ENCODE results near the gene NR2E1.

Gene NR2E1

DNA sequence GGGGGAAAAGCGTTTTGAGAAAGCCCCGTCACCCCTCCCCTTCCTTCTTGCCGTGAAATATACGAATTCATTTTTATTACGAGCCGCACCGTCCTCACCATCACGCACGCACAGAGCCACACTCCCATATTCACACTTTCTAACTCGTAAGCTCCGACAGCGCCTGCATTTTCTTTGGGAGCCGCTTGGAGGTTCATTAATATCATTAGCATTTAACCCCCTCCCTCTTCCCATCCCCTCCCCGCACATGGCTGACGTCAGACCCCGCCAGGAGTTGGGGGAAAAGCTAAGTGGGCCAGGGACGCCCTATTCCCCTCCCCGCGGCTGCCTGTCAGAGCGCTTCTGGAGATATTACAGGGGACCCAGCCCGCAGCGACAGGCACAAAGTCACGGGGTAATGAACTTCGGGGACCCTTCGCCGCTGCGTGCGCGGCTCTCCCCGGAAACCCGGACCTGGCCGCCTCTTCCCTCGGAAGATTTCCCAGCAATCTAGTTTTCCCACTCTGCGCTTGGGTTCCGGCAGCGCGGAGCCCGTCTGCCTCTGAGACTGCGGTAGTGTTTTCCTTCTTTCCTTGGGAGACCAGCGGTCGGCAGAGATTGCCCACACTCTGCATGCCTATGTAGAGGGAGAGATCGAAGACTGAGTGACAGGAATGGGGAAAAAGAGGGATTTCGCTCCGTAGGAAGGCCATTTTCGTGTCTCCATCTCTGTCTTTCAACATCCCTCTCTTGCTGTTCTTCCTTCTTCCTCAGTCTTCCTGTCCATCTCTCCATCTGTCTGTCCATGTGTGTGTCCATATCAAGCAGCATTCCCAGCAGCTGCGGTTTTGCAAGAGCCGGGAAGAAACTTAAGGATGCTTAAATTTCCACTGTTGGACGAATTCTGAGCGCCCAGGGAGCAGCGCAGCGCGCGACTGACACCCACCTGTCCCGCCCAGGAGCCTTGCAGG, at the start of gene NR2E1:
TSS of gene NR2E1 (plus strand) at position 309 of the 950 bp plus-strand sequence. CDS start 744 bp downstream, outside the sequence.
- in situ Hi-C loops (cut with HindIII; ENCODE audit: low pct_ligation_motif_present, low pct_unique_long_range_greater_than_20kb, low sequenced_read_pairs) = no loop called here
- DNase-seq = peak; percentile 21

- no peak for DNase-seq
- in situ Hi-C loops (cut with HindIII; ENCODE audit: low pct_ligation_motif_present, low pct_unique_long_range_greater_than_20kb, low sequenced_read_pairs) = no loop called here
These were observed 49.0 kb upstream of the NR2E1 start for GRCh38 chr6:108116546-108117426.

GRCh38 chr6:108117427-108118358, 48.1 kb upstream of the NR2E1 start:
- peak; percentile 52 for DNase-seq
- in situ Hi-C loops (cut with HindIII; ENCODE audit: low pct_ligation_motif_present, low pct_unique_long_range_greater_than_20kb, low sequenced_read_pairs) = no loop called here

GRCh38 chr6:108118359-108118724, 47.5 kb upstream of the NR2E1 start:
- no peak for DNase-seq
- in situ Hi-C loops (cut with HindIII; ENCODE audit: low pct_ligation_motif_present, low pct_unique_long_range_greater_than_20kb, low sequenced_read_pairs) = no loop called here

DNA sequence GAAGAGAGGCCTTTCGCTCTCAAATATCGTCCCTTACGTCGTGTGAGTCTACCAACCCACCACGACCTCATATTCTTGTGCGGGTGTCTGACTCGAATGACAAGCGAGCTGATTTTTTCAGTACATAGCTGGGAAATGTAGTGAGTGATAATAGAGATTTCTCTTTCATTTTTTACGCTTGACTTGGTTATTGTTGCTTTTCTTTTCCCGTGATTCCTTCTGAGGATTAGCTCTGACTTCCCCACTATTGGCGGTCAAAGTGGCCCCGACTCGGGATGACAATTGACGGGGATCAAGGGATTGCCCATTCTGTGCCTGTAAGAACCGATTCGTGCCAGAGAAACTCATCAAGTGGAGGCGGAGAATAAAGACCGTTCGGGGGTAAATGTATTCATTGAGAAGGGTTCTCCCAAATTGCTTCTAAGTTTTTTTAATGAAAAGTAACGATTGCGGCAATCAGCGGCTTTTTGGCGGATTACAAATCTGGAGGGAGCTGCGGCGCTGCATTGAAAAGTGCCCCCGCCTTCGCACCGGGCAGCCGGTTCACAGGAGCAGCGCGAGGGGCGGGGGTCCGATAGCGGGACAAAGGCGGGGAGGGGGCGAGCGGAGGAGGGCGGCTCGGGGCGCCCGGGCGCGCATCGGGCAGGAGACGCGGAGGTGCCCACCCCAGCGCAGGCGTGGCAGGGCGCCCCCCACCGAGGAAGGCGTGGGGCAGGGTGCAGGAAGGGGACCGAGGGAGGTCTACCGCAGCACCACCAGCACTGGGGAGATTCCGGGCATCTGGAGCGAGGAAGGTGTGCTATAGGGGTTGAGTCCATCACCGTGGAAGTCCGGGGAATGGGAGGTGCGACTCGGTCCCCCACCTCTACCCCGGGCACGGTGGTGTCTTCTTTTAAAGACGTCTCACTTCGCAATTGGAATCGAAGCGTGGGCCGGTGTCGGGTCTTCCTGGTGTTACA, 46.7 kb upstream of the NR2E1 start:
- DNase-seq = no peak
- in situ Hi-C loops (cut with HindIII; ENCODE audit: low pct_ligation_motif_present, low pct_unique_long_range_greater_than_20kb, low sequenced_read_pairs) = no loop called here

- in situ Hi-C loops (cut with HindIII; ENCODE audit: low pct_ligation_motif_present, low pct_unique_long_range_greater_than_20kb, low sequenced_read_pairs) = no loop called here
- DNase-seq = no peak
These were observed 46.1 kb upstream of the NR2E1 start for GRCh38 chr6:108119769-108120141.

DNA sequence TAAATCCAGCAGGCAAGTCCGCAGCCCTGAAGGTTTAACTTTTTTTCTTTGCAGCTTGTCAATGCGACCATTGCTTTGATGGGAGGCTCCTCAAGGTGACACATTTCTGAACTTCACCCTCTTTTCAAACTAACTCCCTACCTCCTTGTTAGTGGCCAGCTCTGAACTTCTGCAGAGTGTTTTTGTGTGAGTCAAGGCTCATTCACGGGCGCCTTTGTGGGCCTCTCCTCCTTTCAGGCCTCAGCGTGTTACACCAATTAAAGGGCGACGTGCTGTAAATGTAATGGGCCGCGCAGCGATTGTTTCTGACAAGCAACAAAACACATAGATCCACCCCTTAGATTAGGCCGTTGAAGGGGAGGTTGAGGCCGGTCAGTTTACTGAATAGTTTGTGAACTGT, 45.5 kb upstream of the NR2E1 start:
- in situ Hi-C loops (cut with HindIII; ENCODE audit: low pct_ligation_motif_present, low pct_unique_long_range_greater_than_20kb, low sequenced_read_pairs) = no loop called here
- DNase-seq = no peak

DNA sequence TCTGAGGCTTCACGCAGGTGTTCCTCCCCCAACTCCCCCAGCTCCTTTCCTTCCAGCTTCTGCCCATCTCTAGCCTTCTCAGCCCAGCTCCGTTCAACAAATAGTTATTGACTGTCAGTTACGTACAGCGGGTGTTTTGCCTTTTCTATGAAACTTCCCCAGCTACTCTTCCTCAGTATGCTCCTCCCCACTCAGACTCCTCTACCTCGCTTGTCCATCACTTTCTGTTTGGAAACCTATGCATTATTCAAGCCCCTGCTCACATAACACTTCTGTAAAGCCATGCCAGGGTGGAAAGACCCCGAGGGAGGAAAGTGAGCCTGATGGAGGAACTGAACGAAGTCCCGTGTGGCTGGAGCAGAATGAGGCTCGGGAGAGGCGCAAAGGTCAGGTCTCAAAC, 44.2 kb upstream of the NR2E1 start:
- in situ Hi-C loops (cut with HindIII; ENCODE audit: low pct_ligation_motif_present, low pct_unique_long_range_greater_than_20kb, low sequenced_read_pairs) = no loop called here
- DNase-seq = no peak

DNA sequence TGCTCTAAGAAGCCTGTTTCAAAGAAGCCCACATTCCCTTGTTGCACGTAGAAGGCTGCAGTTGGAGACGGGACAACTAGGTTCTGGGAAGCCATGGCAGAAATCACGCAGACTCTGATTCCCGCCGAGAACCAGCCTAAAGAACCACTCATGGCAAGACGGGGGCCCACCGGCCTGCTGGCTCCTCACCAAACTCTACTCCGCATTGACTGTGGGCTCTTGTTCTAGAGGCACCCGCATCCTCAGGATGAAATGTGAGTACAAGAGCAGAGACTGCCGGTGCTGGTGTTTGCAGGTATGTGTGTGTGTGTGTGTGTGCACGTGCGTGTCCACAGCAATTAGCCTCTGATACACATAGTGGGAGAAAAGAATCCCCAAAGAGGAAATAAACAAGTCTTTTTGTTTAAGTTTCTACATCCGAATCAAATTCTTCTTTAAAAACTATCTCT, 42.3 kb upstream of the NR2E1 start:
- DNase-seq = no peak
- in situ Hi-C loops (cut with HindIII; ENCODE audit: low pct_ligation_motif_present, low pct_unique_long_range_greater_than_20kb, low sequenced_read_pairs) = no loop called here

DNA sequence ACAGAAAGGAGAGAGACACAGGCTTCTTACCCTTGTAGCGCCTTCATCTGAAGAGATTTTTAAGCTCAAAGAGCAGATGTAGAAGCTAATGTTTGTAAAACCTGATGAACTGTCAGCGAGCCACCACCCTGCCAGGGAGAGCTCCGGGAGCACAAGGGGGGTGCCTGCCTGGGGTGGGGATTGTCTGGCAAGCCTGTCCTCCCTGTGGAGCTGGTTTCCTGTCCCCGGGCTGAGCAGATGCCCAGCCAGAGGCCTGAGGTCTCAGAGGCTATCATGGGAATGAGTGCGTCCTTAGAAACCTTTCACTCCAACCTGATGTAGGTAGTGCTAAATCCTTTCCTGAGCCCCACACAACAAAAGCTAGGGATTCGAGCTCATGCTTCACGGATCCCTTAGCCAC, 41.9 kb upstream of the NR2E1 start:
- DNase-seq = no peak

DNA sequence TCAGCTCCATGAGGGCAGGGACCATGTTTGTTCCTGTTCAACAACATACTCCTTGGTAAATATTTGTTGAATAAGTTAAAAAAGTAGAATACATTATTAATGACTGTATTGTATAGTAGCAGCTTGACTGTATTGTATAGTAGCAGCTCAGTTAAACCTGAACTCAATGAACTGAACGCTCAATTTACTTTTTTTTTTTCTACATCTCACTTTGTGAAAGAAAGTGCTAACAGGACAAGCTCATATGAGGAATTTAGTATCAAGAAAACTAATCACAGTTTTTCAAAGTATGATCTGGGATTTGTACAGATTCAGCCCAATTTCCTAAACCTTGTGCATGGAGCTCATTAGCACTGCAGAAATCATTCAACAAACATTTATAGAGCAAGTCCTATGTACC, 38.8 kb upstream of the NR2E1 start:
- DNase-seq = no peak
- in situ Hi-C loops (cut with HindIII; ENCODE audit: low pct_ligation_motif_present, low pct_unique_long_range_greater_than_20kb, low sequenced_read_pairs) = no loop called here

More for the DNA sequence above, 41.9 kb upstream of the NR2E1 start:
- in situ Hi-C loops (cut with HindIII; ENCODE audit: low pct_ligation_motif_present, low pct_unique_long_range_greater_than_20kb, low sequenced_read_pairs) = no loop called here

- no peak for DNase-seq
- in situ Hi-C loops (cut with HindIII; ENCODE audit: low pct_ligation_motif_present, low pct_unique_long_range_greater_than_20kb, low sequenced_read_pairs) = no loop called here
These were observed 38.0 kb upstream of the NR2E1 start for GRCh38 chr6:108127826-108128225.

- in situ Hi-C loops (cut with HindIII; ENCODE audit: low pct_ligation_motif_present, low pct_unique_long_range_greater_than_20kb, low sequenced_read_pairs) = no loop called here
- no peak for DNase-seq
These were observed 35.6 kb upstream of the NR2E1 start for GRCh38 chr6:108130262-108130661.

- no peak for DNase-seq
- in situ Hi-C loops (cut with HindIII; ENCODE audit: low pct_ligation_motif_present, low pct_unique_long_range_greater_than_20kb, low sequenced_read_pairs) = no loop called here
These were observed 33.0 kb upstream of the NR2E1 start for GRCh38 chr6:108132863-108133262.

DNA sequence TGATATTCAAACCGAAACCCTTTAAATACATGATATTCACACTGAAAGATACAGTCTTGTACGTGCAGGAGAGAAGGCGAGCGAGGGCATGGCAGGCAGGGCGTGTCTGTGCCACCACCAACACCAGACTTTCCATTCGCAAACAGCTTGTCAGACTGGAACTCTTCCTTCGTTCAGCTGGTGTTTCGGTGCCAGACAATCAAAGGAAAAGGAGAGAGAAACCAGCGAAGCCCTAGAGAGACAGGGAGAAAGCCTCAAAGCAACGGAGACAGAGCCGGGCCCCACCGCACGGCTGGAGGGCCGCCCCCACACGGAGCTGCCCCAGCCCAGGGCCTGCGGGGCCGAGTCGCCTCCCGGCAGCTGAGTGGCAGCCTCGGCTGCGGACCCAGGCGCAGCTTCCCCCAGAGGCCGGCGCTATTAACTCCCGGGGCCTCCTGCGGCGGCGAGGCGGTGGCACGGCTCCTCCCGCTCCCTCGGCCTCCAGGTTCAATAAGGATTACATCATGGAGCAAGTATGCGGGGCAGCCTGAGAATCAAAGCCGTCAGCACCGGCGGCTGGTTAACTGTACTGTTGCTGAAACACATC, 32.1 kb upstream of the NR2E1 start:
- DNase-seq = peak; percentile 89
- in situ Hi-C loops (cut with HindIII; ENCODE audit: low pct_ligation_motif_present, low pct_unique_long_range_greater_than_20kb, low sequenced_read_pairs) = no loop called here

DNA sequence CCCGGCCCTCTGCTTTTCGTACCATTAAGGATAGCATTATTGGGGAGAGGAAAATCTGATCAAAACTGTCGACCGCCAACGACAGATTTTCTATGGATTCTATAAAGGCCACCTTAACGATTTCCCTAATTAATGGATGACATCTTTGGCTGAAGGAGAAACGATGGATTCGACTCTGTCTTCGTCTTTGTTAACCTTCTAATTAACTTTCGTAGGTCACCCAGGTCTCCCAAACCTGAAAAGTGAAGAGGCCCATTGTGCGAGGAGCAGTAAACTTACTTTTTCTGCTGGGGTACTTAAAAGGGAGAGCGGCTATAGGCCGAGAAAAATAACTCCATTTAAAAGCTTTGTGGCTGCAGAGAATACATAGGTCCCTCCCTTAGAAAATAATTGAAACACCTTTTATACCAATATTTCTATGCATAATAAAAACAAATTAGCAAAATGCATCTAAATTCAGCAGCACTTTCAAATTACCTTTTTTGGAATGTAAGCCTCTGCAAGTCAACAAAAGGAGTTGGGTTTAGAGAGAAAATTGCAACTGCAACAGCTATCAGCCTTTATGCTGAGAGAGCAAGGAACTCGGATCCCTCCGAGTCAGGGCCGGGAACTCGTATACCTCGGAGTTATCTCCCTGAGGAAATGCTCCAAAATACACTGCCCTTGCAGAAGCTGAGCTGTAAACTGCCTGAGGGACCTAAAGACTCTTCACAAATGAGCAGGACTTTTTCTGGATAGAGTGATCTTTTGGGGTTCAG, 31.4 kb upstream of the NR2E1 start:
- in situ Hi-C loops (cut with HindIII; ENCODE audit: low pct_ligation_motif_present, low pct_unique_long_range_greater_than_20kb, low sequenced_read_pairs) = no loop called here
- no peak for DNase-seq
